SK-N-MC (cell line): Measurements from ENCODE around the gene ARL6IP6.

Experiments
- EZH2 ChIP-seq: fragments of 200-600 bp; sonication (generic); IDR thresholded peaks from one replicate; pipeline ENCODE4 v1.6.1; 2017; ENCODE audit warnings: antibody characterized with exemption
- FOXP2 ChIP-seq: optimal IDR thresholded peaks from 2 replicates; pipeline ENCODE3; 2011; ENCODE audit warnings: mild to moderate bottlenecking, moderate library complexity; ENCODE audit not compliant: insufficient read depth; ENCODE audit errors: extremely low read length, control extremely low read depth
- POLR2AphosphoS5 ChIP-seq: IDR thresholded peaks from 2 replicates; pipeline ENCODE4 v1.6.1; 2012; ENCODE audit warnings: mild to moderate bottlenecking, low read depth, low read length, borderline replicate concordance

- TF ChIP-seq POLR2AphosphoS5 = no peak
- no peak for TF ChIP-seq EZH2
- TF ChIP-seq FOXP2 = no peak
These were observed 35.0 kb upstream of the ARL6IP6 start for GRCh38 chr2:152683400-152683799.
